SK-N-SH (cell line): ENCODE results near the gene PPM1B. TPM values are rescaled to one million over a fixed set of nuclear protein-coding genes. Genes with fewer than 3 reads are reported as not detected.

ENCODE experiments used
- CTCF ChIA-PET: fragments of 300-600, 350-600 bp; formaldehyde crosslinking; extraction: SDS; loops from one replicate; lab custom pipeline; 2021; lab: Yijun Ruan, JAX
- POLR2A ChIA-PET: fragments of 350-600 bp; sonication (Branson Sonifier 250); formaldehyde crosslinking; extraction: SDS; loops from one replicate; lab custom pipeline; 2020; ENCODE audit warnings: antibody characterized with exemption, inconsistent platforms; lab: Yijun Ruan, JAX
- DNase-seq: peaks from one replicate; pipeline ENCODE4 v3.0.0; 2012
- H2AFZ ChIP-seq: fragments of 200-600 bp; sonication (generic); 2 replicates; pipeline ENCODE4 v1.8.1; 2016; ENCODE audit warnings: antibody characterized with exemption, mild to moderate bottlenecking, low read depth
- H3F3A ChIP-seq: fragments of 200-600 bp; sonication (generic); replicated peaks from 2 replicates; pipeline ENCODE3; 2016; ENCODE audit warnings: antibody characterized with exemption, mild to moderate bottlenecking; ENCODE audit not compliant: insufficient read depth
- H3K27ac ChIP-seq, 2 experiments: fragments of 200-500 bp in 1 of 2; fragments of 200-600 bp in 1 of 2; sonication (Bioruptor generic) in 1 of 2; sonication (generic), shearing (Covaris generic) in 1 of 2; 2 replicates each; pipeline versions ENCODE4 v1.5.1 to v1.6.1; 2014 to 2016; ENCODE audit warnings: low read depth in 2 of 2, inconsistent platforms in 1 of 2, low read length in 1 of 2, mild to moderate bottlenecking in 1 of 2, mixed read lengths in 1 of 2
- H3K27me3 ChIP-seq: fragments of 200-600 bp; sonication (generic), shearing (Covaris generic); 2 replicates; pipeline ENCODE4 v1.6.1; 2016; ENCODE audit warnings: mixed run types; ENCODE audit not compliant: insufficient read depth
- H3K36me3 ChIP-seq, 2 experiments: fragments of 200-500 bp in 1 of 2; fragments of 200-600 bp in 1 of 2; sonication (Bioruptor generic) in 1 of 2; sonication (generic) in 1 of 2; replicated peaks in 1 of 2; 2 replicates each; pipeline versions ENCODE3 to v1.5.1; 2014 to 2016; ENCODE audit warnings: low read length in 1 of 2, mild to moderate bottlenecking in 1 of 2; ENCODE audit not compliant: insufficient read depth in 2 of 2, control insufficient read depth in 1 of 2
- H3K4me1 ChIP-seq, 2 experiments: fragments of 200-500 bp in 1 of 2; fragments of 200-600 bp in 1 of 2; sonication (Bioruptor generic) in 1 of 2; sonication (generic), shearing (Covaris generic) in 1 of 2; 2 replicates each; pipeline versions ENCODE4 v1.5.1 to v1.6.1; 2014 to 2016; ENCODE audit warnings: low read depth in 1 of 2, low read length in 1 of 2, mixed run types in 1 of 2; ENCODE audit not compliant: insufficient read depth in 2 of 2, control insufficient read depth in 1 of 2
- H3K4me2 ChIP-seq: fragments of 200-600 bp; sonication (generic), shearing (Covaris generic); 2 replicates; pipeline ENCODE4 v1.6.1; 2017; ENCODE audit warnings: mixed run types
- H3K4me3 ChIP-seq, 2 experiments: fragments of 200-500 bp in 1 of 2; fragments of 200-600 bp in 1 of 2; sonication (Bioruptor generic) in 1 of 2; sonication (generic), shearing (Covaris generic) in 1 of 2; 2 replicates each; pipeline versions ENCODE4 v1.5.1 to v1.8.1; 2014 to 2016; ENCODE audit warnings: low read depth in 2 of 2, inconsistent platforms in 1 of 2, low read length in 1 of 2, mild to moderate bottlenecking in 1 of 2, mixed read lengths in 1 of 2, moderate library complexity in 1 of 2
- H3K79me2 ChIP-seq: fragments of 200-600 bp; sonication (generic); 2 replicates; pipeline ENCODE4 v1.8.1; 2017; ENCODE audit warnings: mild to moderate bottlenecking; ENCODE audit not compliant: insufficient read depth
- H3K9ac ChIP-seq: fragments of 200-600 bp; sonication (generic); 2 replicates; pipeline ENCODE4 v1.6.1; 2017; ENCODE audit warnings: mixed run types
- H3K9me2 ChIP-seq: fragments of 200-600 bp; sonication (generic); 2 replicates; pipeline ENCODE4 v1.6.1; 2017; ENCODE audit warnings: mixed run types
- H3K9me3 ChIP-seq: fragments of 200-600 bp; sonication (generic); 2 replicates; pipeline ENCODE4 v1.6.1; 2017; ENCODE audit warnings: mixed run types, mild to moderate bottlenecking, moderate library complexity
- H4K20me1 ChIP-seq: fragments of 200-600 bp; sonication (generic); 2 replicates; pipeline ENCODE4 v1.6.1; 2017; ENCODE audit warnings: mild to moderate bottlenecking, mixed run types; ENCODE audit not compliant: insufficient read depth
- CHD2 ChIP-seq: fragments of 150-350 bp; IDR thresholded peaks from 2 replicates; pipeline ENCODE4 v1.6.1; 2018; ENCODE audit warnings: low read length; ENCODE audit not compliant: partially characterized antibody
- EZH2phosphoT487 ChIP-seq: fragments of 200-600 bp; sonication (generic); IDR thresholded peaks from 2 replicates; pipeline ENCODE4 v1.6.1; 2017; ENCODE audit warnings: low read depth, mixed run types, mild to moderate bottlenecking, antibody characterized with exemption, moderate library complexity, borderline replicate concordance
- FOXM1 ChIP-seq: IDR thresholded peaks from 2 replicates; pipeline ENCODE4 v1.4.0; 2012; ENCODE audit warnings: low read depth, mild to moderate bottlenecking
- GATA2 ChIP-seq: sonication (generic); formaldehyde crosslinking; IDR thresholded peaks from 2 replicates; pipeline ENCODE4 v1.5.0; 2020; ENCODE audit warnings: mild to moderate bottlenecking, missing genetic modification reagents
- POLR2AphosphoS5 ChIP-seq: IDR thresholded peaks from 2 replicates; pipeline ENCODE4 v1.6.1; 2012; ENCODE audit warnings: low read depth, low read length
- RCOR1 ChIP-seq: fragments of 150-350 bp; IDR thresholded peaks from 2 replicates; pipeline ENCODE4 v1.6.1; 2017; ENCODE audit warnings: antibody characterized with exemption, low read length
- SIN3A ChIP-seq: IDR thresholded peaks from 2 replicates; pipeline ENCODE4 v1.6.1; 2012; ENCODE audit warnings: low read depth, mild to moderate bottlenecking, low read length, moderate library complexity, borderline replicate concordance
- SMC3 ChIP-seq: IDR thresholded peaks from 2 replicates; pipeline ENCODE4 v1.6.1; 2012; ENCODE audit warnings: low read depth, low read length, improper control_type of control experiment
- TCF12 ChIP-seq: IDR thresholded peaks from 2 replicates; pipeline ENCODE4 v1.4.0; 2012
- TEAD4 ChIP-seq: IDR thresholded peaks from 2 replicates; pipeline ENCODE4 v1.4.0; 2012; ENCODE audit warnings: mild to moderate bottlenecking, borderline replicate concordance; ENCODE audit not compliant: insufficient read depth
- YY1 ChIP-seq: IDR thresholded peaks from 2 replicates; pipeline ENCODE4 v1.4.0; 2012; ENCODE audit warnings: low read depth, mild to moderate bottlenecking
- WGBS: methylation state at CpG from one replicate; pipeline ENCODE4 v1.1.6; 2017; ENCODE audit warnings: low lambda C conversion rate; 5-methylcytosine and 5-hydroxymethylcytosine counted together
- polyA plus RNA-seq, 3 experiments: library from polyadenylated mRNA; depleted of rRNA; stranded (reverse); fragments of >200 nt; gene quantifications; 2 replicates each; pipeline ENCODE4 v1.2.3, GENCODE V29; 2012
- TF ChIP-seq, protein P1 (sequence below): fragments of 150-350 bp; IDR thresholded peaks from 2 replicates; pipeline ENCODE4 v1.6.1; 2017; ENCODE audit warnings: antibody characterized with exemption, low read length, low read depth, borderline replicate concordance
- TF ChIP-seq, protein P2 (sequence below): fragments of 150-350 bp; IDR thresholded peaks from 2 replicates; pipeline ENCODE4 v1.6.1; 2016; ENCODE audit warnings: mild to moderate bottlenecking, low read depth, low read length
- TF ChIP-seq, protein P3 (sequence below): fragments of 200-600 bp; sonication (generic); IDR thresholded peaks from 2 replicates; pipeline ENCODE4 v1.6.1; 2017; ENCODE audit warnings: antibody characterized with exemption, mild to moderate bottlenecking, moderate library complexity

The PPM1B gene
- polyA plus RNA-seq, 1 of the 3 experiments (the other 2 are of a cell fraction): 16.2 TPM

DNA sequence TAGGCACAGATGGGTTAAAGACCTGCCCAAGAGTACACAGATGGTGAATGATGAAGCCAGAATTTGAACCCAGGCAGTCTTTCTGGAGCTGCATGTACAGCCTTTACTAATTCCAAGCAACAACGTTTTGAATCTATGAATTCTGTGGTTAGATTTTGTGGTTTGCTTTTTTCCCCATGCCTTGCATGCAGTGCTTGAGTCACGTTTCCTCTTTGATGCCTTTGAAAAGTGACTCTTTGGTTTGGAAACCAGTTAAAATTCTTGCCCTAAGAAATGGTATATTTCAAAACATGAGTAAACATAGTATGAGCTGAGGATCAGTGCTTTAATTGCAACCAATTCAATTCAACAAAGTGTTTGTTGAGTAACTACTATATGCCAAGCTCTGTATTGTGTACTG lies 48.2 kb upstream of the PPM1B start (continued):
- TF ChIP-seq TCF12: peak; percentile 71; the same call in 1 of the 2 replicates
- TF ChIP-seq, protein P1, sequence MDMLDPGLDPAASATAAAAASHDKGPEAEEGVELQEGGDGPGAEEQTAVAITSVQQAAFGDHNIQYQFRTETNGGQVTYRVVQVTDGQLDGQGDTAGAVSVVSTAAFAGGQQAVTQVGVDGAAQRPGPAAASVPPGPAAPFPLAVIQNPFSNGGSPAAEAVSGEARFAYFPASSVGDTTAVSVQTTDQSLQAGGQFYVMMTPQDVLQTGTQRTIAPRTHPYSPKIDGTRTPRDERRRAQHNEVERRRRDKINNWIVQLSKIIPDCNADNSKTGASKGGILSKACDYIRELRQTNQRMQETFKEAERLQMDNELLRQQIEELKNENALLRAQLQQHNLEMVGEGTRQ: no peak
- 0 out of 2 replicates have a peak, but pooled peaks have one; percentile 23 for TF ChIP-seq TEAD4
- TF ChIP-seq, protein P2, sequence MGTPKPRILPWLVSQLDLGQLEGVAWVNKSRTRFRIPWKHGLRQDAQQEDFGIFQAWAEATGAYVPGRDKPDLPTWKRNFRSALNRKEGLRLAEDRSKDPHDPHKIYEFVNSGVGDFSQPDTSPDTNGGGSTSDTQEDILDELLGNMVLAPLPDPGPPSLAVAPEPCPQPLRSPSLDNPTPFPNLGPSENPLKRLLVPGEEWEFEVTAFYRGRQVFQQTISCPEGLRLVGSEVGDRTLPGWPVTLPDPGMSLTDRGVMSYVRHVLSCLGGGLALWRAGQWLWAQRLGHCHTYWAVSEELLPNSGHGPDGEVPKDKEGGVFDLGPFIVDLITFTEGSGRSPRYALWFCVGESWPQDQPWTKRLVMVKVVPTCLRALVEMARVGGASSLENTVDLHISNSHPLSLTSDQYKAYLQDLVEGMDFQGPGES: no peak
- no peak for TF ChIP-seq EZH2phosphoT487
- TF ChIP-seq FOXM1: no peak

DNA sequence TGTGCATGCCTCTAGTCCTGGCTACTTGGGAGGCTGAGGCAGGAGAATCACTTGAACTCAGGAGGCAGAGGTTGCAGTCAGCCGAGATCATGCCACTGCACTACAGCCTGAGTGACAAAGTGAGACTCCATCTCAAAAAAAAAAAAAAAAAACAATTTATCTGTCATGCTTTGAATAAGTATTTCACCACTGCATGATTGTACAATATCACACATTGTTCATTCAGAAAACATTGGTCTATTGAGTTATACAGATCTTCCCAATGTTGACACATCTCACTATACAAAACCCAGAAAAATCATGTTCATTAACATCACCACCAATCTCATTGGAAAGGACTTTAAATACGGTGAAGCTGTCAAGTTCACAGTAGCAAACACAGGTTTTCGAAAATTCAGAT lies 46.8 kb upstream of the PPM1B start:
- Histone ChIP-seq H3K4me3 (no peak overlapping the region), H3K9me3 (no peaks in the 10 kb centered on the region), H3K27ac (no peak overlapping the region), H3K79me2 (no peaks in the 10 kb centered on the region), H3K9ac (no peak overlapping the region), H2AFZ (no peak overlapping the region), H3K9me2 (no peaks in the 10 kb centered on the region), H3K4me1 (no peaks in the 10 kb centered on the region), H3F3A (peaks cover 9% of the 10 kb centered on the region), H3K4me2 (no peak overlapping the region), H3K27me3 (no peaks in the 10 kb centered on the region), H3K36me3 (no peaks in the 10 kb centered on the region), H4K20me1 (no peaks in the 10 kb centered on the region)
- 86% methylated on average over 3 of the region's 3 CpGs for WGBS
- no peak for DNase-seq
- TF ChIP-seq, protein P3, sequence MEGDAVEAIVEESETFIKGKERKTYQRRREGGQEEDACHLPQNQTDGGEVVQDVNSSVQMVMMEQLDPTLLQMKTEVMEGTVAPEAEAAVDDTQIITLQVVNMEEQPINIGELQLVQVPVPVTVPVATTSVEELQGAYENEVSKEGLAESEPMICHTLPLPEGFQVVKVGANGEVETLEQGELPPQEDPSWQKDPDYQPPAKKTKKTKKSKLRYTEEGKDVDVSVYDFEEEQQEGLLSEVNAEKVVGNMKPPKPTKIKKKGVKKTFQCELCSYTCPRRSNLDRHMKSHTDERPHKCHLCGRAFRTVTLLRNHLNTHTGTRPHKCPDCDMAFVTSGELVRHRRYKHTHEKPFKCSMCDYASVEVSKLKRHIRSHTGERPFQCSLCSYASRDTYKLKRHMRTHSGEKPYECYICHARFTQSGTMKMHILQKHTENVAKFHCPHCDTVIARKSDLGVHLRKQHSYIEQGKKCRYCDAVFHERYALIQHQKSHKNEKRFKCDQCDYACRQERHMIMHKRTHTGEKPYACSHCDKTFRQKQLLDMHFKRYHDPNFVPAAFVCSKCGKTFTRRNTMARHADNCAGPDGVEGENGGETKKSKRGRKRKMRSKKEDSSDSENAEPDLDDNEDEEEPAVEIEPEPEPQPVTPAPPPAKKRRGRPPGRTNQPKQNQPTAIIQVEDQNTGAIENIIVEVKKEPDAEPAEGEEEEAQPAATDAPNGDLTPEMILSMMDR: no peak
- TF ChIP-seq, protein P2: no peak
- TF ChIP-seq YY1 (no peak), POLR2AphosphoS5 (no peak), TEAD4 (no peak), CHD2 (no peak), SMC3 (no peak), RCOR1 (no peak), GATA2 (CRISPR knock-in tag) (no peak), EZH2phosphoT487 (no peak), TCF12 (no peak), SIN3A (no peak)
- ChIA-PET CTCF (no interaction called here), POLR2A (no interaction called here)
